SU-DHL-6 (cell line): ENCODE data around the gene DHRS12.

ENCODE experiments used
- CTCF ChIP-seq: fragments of 200-600 bp; sonication (generic); IDR thresholded peaks from one replicate; pipeline ENCODE4 v1.5.1; 2017; ENCODE audit warnings: antibody characterized with exemption, mild to moderate bottlenecking, low read length, moderate library complexity; ENCODE audit not compliant: insufficient read depth, poor library complexity, severe bottlenecking
- EZH2phosphoT487 ChIP-seq: fragments of 200-600 bp; sonication (generic), shearing (Covaris generic); conservative IDR thresholded peaks from 2 replicates; pipeline ENCODE4 v1.6.1; 2018; ENCODE audit warnings: mild to moderate bottlenecking, antibody characterized with exemption, low read length, moderate library complexity, mixed read lengths

GRCh38 chr13:51756651-51757050, 47.3 kb downstream of the DHRS12 start:
- TF ChIP-seq CTCF (no peak), EZH2phosphoT487 (no peak)
